ENCODE measurements around the gene CNOT4.

Gene CNOT4

DNA sequence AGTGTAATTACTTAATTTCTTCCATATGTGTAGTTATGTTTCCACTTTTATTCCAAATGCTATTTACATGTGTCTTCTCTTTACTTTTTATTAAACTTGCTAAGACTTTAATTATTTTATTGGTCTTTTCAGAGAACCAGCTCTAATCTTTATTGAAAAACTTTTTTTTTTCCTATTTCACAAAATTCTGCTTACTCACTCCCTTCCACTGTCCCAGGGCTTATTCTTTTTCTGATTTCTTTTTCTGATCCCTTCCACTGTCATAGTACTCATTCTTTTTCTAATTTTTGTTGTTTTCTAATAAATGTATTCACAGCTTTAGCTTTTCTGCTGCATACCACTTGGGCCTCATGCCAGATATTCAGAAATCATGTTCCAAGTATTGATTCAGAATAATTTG, 82.7 kb downstream of the CNOT4 start:
- TF ChIP-seq TEAD4 (IDR thresholded peaks at IDR 0.05) (no peak), EGR1 (IDR thresholded peaks at IDR 0.05) (no peak), TAF1 (IDR thresholded peaks at IDR 0.05; ENCODE audit: low read depth) (no peak), EP300 (IDR thresholded peaks at IDR 0.05; ENCODE audit: borderline replicate concordance) (no peak)

DNA sequence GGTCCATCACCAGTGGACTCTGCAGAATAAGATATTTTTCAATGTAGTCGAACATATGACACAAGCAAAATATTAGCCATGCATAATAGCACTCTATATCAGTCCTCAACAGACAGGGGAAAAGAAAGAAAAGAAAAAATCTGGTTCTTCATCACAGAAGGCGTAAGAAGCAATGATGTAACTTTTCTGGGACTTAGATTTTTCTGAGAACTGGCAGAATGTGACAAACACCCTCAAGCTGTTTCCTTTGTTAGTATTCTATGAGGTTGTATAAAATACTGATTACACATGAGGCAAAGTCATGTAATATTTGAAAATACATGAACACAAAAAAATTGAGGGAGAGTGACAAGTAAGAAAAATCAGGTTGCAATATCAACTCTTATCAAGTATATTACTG, 84.9 kb downstream of the CNOT4 start:
- TF ChIP-seq EP300 (IDR thresholded peaks at IDR 0.05; ENCODE audit: borderline replicate concordance) (no peak), ZBTB7A (IDR thresholded peaks at IDR 0.05; ENCODE audit: low read depth) (no peak), CEBPB (IDR thresholded peaks at IDR 0.05) (no peak), TAF1 (IDR thresholded peaks at IDR 0.05; ENCODE audit: low read depth) (no peak), FOXM1 (IDR thresholded peaks at IDR 0.05; ENCODE audit: borderline replicate concordance, low read depth) (no peak)
- TF ChIP-seq, protein P1, sequence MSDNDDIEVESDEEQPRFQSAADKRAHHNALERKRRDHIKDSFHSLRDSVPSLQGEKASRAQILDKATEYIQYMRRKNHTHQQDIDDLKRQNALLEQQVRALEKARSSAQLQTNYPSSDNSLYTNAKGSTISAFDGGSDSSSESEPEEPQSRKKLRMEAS (IDR thresholded peaks at IDR 0.05), result no peak

DNA sequence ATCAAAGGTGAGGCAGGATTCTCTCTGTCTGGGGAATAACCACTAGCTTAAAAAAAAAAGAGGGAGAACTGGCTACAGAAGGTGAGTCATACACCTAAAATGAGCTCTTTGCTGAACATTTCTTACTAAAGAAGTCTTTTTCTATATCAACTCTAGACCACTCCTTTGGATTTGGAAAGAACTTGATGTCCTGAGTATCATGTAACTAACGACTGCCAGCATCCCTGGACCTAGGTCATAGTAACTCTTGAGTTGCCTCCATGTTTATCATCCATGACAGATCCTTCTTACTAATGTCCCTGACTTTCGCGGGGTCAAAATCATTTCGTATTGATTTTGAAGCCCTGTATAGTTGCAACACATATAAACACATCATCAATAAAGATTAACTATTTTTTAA, 89.1 kb downstream of the CNOT4 start:
- TF ChIP-seq FOXM1 (IDR thresholded peaks at IDR 0.05; ENCODE audit: borderline replicate concordance, low read depth) (no peak), NFIC (IDR thresholded peaks at IDR 0.05) (no peak), EGR1 (IDR thresholded peaks at IDR 0.05) (no peak), TAF1 (IDR thresholded peaks at IDR 0.05; ENCODE audit: low read depth) (no peak), TCF12 (IDR thresholded peaks at IDR 0.05; ENCODE audit: low read depth) (no peak), TEAD4 (IDR thresholded peaks at IDR 0.05) (no peak), EP300 (IDR thresholded peaks at IDR 0.05; ENCODE audit: borderline replicate concordance) (no peak), ZBTB7A (IDR thresholded peaks at IDR 0.05; ENCODE audit: low read depth) (no peak)
- TF ChIP-seq, protein P2, sequence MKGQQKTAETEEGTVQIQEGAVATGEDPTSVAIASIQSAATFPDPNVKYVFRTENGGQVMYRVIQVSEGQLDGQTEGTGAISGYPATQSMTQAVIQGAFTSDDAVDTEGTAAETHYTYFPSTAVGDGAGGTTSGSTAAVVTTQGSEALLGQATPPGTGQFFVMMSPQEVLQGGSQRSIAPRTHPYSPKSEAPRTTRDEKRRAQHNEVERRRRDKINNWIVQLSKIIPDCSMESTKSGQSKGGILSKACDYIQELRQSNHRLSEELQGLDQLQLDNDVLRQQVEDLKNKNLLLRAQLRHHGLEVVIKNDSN (IDR thresholded peaks at IDR 0.05), result no peak
- TF ChIP-seq, protein P3, sequence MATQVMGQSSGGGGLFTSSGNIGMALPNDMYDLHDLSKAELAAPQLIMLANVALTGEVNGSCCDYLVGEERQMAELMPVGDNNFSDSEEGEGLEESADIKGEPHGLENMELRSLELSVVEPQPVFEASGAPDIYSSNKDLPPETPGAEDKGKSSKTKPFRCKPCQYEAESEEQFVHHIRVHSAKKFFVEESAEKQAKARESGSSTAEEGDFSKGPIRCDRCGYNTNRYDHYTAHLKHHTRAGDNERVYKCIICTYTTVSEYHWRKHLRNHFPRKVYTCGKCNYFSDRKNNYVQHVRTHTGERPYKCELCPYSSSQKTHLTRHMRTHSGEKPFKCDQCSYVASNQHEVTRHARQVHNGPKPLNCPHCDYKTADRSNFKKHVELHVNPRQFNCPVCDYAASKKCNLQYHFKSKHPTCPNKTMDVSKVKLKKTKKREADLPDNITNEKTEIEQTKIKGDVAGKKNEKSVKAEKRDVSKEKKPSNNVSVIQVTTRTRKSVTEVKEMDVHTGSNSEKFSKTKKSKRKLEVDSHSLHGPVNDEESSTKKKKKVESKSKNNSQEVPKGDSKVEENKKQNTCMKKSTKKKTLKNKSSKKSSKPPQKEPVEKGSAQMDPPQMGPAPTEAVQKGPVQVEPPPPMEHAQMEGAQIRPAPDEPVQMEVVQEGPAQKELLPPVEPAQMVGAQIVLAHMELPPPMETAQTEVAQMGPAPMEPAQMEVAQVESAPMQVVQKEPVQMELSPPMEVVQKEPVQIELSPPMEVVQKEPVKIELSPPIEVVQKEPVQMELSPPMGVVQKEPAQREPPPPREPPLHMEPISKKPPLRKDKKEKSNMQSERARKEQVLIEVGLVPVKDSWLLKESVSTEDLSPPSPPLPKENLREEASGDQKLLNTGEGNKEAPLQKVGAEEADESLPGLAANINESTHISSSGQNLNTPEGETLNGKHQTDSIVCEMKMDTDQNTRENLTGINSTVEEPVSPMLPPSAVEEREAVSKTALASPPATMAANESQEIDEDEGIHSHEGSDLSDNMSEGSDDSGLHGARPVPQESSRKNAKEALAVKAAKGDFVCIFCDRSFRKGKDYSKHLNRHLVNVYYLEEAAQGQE (IDR thresholded peaks at IDR 0.05; ENCODE audit: low read depth), result no peak

DNA sequence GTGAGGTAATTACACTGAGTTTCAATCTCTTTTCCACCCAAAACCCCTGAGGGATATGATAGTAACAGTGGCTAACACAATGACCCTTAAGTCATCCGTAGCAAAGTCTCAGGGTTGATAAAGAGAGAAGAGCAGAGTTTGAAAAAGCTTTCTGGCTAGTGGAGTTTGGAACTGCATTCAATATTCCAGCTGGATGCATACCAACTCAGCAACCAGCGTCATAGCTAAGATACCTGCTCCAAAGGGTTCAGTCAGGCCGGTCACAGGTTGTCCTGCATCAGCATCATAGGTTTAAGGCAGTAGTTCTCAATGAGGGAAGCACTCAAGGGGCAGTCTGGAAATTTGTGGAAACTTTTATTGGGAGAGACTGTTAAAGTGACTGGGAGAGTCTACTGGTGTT, 93.5 kb downstream of the CNOT4 start:
- TF ChIP-seq, protein P3 (IDR thresholded peaks at IDR 0.05; ENCODE audit: low read depth), result no peak
- TF ChIP-seq TCF12 (IDR thresholded peaks at IDR 0.05; ENCODE audit: low read depth) (no peak), EGR1 (IDR thresholded peaks at IDR 0.05) (no peak), EP300 (IDR thresholded peaks at IDR 0.05; ENCODE audit: borderline replicate concordance) (no peak), YY1 (IDR thresholded peaks at IDR 0.05; ENCODE audit: low read depth) (no peak), CREB1 (IDR thresholded peaks at IDR 0.05; ENCODE audit: low read depth) (no peak), FOXM1 (IDR thresholded peaks at IDR 0.05; ENCODE audit: borderline replicate concordance, low read depth) (no peak), TEAD4 (IDR thresholded peaks at IDR 0.05) (no peak), NFIC (IDR thresholded peaks at IDR 0.05) (no peak), RAD21 (IDR thresholded peaks at IDR 0.05; ENCODE audit: low read depth) (no peak), ZBTB7A (IDR thresholded peaks at IDR 0.05; ENCODE audit: low read depth) (no peak), CEBPB (IDR thresholded peaks at IDR 0.05) (no peak), TAF1 (IDR thresholded peaks at IDR 0.05; ENCODE audit: low read depth) (no peak)
- TF ChIP-seq, protein P1 (IDR thresholded peaks at IDR 0.05), result no peak
- TF ChIP-seq, protein P2 (IDR thresholded peaks at IDR 0.05), result no peak

DNA sequence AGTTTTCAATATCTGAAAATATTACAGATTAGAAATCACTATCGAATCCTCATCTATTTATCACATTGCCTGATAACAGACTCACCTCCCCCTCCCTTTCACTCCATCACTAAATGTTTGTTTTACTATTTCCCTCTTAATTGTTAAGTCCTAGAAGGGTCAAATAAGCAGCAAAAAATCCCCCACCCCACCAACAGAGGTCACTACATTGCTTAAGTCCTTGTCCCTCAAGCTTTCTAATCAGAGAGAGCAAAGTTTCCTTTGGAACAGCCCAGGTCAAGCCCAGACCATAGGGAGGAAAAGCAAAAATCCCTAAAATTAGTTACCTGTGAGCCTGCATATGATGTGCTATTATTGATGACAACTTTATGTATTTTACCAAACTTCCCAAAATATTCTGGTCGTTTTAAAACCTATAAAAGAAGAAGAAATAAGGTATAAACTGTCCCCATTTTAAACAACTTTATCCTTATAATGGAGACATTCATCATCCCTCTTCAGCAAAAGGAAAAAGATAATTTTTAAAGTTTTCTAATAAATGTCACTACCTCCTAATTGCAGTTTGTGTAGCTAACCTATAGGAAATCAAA, 95.0 kb downstream of the CNOT4 start:
- TF ChIP-seq ZBTB7A (IDR thresholded peaks at IDR 0.05; ENCODE audit: low read depth) (no peak), TAF1 (IDR thresholded peaks at IDR 0.05; ENCODE audit: low read depth) (no peak), RAD21 (IDR thresholded peaks at IDR 0.05; ENCODE audit: low read depth) (peak; percentile 47), TEAD4 (IDR thresholded peaks at IDR 0.05) (no peak), NFIC (IDR thresholded peaks at IDR 0.05) (no peak), FOXM1 (IDR thresholded peaks at IDR 0.05; ENCODE audit: borderline replicate concordance, low read depth) (no peak), CEBPB (IDR thresholded peaks at IDR 0.05) (no peak)

DNA sequence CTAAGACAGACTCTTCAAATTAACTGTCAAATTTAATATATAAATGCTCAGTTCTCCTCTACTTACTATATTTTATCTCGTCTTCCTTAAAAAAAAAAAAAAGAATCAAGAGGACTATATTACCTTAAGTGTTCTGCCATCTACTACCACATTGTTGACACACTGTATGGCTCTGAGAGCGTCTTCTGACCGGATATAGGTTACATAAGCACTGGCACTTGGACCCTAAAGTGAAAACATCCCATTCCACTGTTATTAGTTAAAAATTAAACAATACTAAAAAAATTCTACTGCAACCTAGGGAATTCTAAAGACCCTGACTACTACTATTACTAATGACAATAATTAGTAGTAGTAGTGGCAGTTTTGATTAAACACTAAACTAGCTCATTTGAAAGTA, 95.7 kb downstream of the CNOT4 start:
- TF ChIP-seq RAD21 (IDR thresholded peaks at IDR 0.05; ENCODE audit: low read depth) (no peak), TCF12 (IDR thresholded peaks at IDR 0.05; ENCODE audit: low read depth) (no peak), NFIC (IDR thresholded peaks at IDR 0.05) (no peak), ZBTB7A (IDR thresholded peaks at IDR 0.05; ENCODE audit: low read depth) (no peak), TAF1 (IDR thresholded peaks at IDR 0.05; ENCODE audit: low read depth) (no peak), YY1 (IDR thresholded peaks at IDR 0.05; ENCODE audit: low read depth) (no peak), CEBPB (IDR thresholded peaks at IDR 0.05) (no peak), FOXM1 (IDR thresholded peaks at IDR 0.05; ENCODE audit: borderline replicate concordance, low read depth) (no peak), CREB1 (IDR thresholded peaks at IDR 0.05; ENCODE audit: low read depth) (no peak), TEAD4 (IDR thresholded peaks at IDR 0.05) (no peak), EGR1 (IDR thresholded peaks at IDR 0.05) (no peak), EP300 (IDR thresholded peaks at IDR 0.05; ENCODE audit: borderline replicate concordance) (no peak)
- TF ChIP-seq, protein P2 (IDR thresholded peaks at IDR 0.05), result no peak
- TF ChIP-seq, protein P3 (IDR thresholded peaks at IDR 0.05; ENCODE audit: low read depth), result no peak
- TF ChIP-seq, protein P1 (IDR thresholded peaks at IDR 0.05), result no peak
